GM23338 (cell line): Measurements from ENCODE around the gene RAB36. TPM values are rescaled to one million over a fixed set of nuclear protein-coding genes. Genes with fewer than 3 reads are reported as not detected.

Experiments used
- ATAC-seq: fragments of 200-7000 bp; cut with Tn5 transposase; 3 replicates; pipeline ENCODE4 v1.9.1; 2020
- DNase-seq: peaks from one replicate; pipeline ENCODE4 v3.0.0-alpha.2; 2015; ENCODE audit warnings: low spot score
- H2AFZ ChIP-seq: fragments of 200-600 bp; sonication (generic); 2 replicates; pipeline ENCODE4 v1.8.0; 2016; ENCODE audit warnings: antibody characterized with exemption, mild to moderate bottlenecking, moderate library complexity
- H3F3A ChIP-seq: fragments of 200-600 bp; sonication (generic); replicated peaks from 2 replicates; pipeline ENCODE4 v1.8.0; 2017; ENCODE audit warnings: antibody characterized with exemption, mixed run types, low read depth
- H3K27ac ChIP-seq: fragments of 200-600 bp; sonication (generic); 2 replicates; pipeline ENCODE4 v1.6.1; 2016; ENCODE audit warnings: low read depth
- H3K27me3 ChIP-seq: fragments of 200-600 bp; sonication (generic); 2 replicates; pipeline ENCODE4 v1.8.0; 2016; ENCODE audit warnings: mild to moderate bottlenecking, mixed run types, moderate library complexity; ENCODE audit not compliant: insufficient read depth
- H3K36me3 ChIP-seq: fragments of 200-600 bp; sonication (generic); 2 replicates; pipeline ENCODE4 v1.8.0; 2016; ENCODE audit warnings: mild to moderate bottlenecking; ENCODE audit not compliant: insufficient read depth
- H3K4me1 ChIP-seq: fragments of 200-600 bp; sonication (generic); 2 replicates; pipeline ENCODE4 v1.8.0; 2016; ENCODE audit warnings: mild to moderate bottlenecking, moderate library complexity; ENCODE audit not compliant: insufficient read depth
- H3K4me2 ChIP-seq: fragments of 200-600 bp; sonication (generic); 2 replicates; pipeline ENCODE4 v1.7.1; 2017; ENCODE audit warnings: mixed run types
- H3K4me3 ChIP-seq: fragments of 200-600 bp; sonication (generic); 2 replicates; pipeline ENCODE4 v1.6.1; 2016; ENCODE audit warnings: mixed run types
- H3K79me2 ChIP-seq: fragments of 200-600 bp; sonication (generic); replicated peaks from 2 replicates; pipeline ENCODE4 v1.8.0; 2017; ENCODE audit warnings: mild to moderate bottlenecking; ENCODE audit not compliant: insufficient read depth
- H3K9me2 ChIP-seq: fragments of 200-600 bp; sonication (generic); 2 replicates; pipeline ENCODE4 v1.8.0; 2017; ENCODE audit not compliant: insufficient read depth
- H4K20me1 ChIP-seq: fragments of 200-600 bp; sonication (generic); replicated peaks from 2 replicates; pipeline ENCODE4 v1.8.0; 2017; ENCODE audit warnings: mild to moderate bottlenecking; ENCODE audit not compliant: insufficient read depth
- H3K27ac Mint-ChIP-seq: 2 replicates; pipeline ENCODE4 v1.8.0; 2020; ENCODE audit warnings: inconsistent platforms, mild to moderate bottlenecking, moderate library complexity, mixed read lengths
- H3K27me3 Mint-ChIP-seq: 3 replicates; pipeline ENCODE4 v1.8.0; 2022; ENCODE audit warnings: low read depth, mild to moderate bottlenecking, moderate library complexity, mixed read lengths, inconsistent platforms; ENCODE audit not compliant: insufficient read depth, poor library complexity
- H3K36me3 Mint-ChIP-seq: 3 replicates; pipeline ENCODE4 v1.8.0; 2021; ENCODE audit warnings: low read depth, mild to moderate bottlenecking, inconsistent platforms, moderate library complexity, mixed read lengths
- H3K4me1 Mint-ChIP-seq: 3 replicates; pipeline ENCODE4 v1.8.0; 2020; ENCODE audit warnings: mild to moderate bottlenecking, inconsistent platforms, mixed read lengths
- H3K4me3 Mint-ChIP-seq: 3 replicates; pipeline ENCODE4 v1.8.0; 2021; ENCODE audit warnings: moderate library complexity, mild to moderate bottlenecking, inconsistent platforms, mixed read lengths
- H3K9me3 Mint-ChIP-seq: 3 replicates; pipeline ENCODE4 v1.8.0; 2020; ENCODE audit warnings: moderate library complexity, mild to moderate bottlenecking, inconsistent platforms, mixed read lengths
- CREB1 ChIP-seq: fragments of 250-450 bp; sonication (Bioruptor Pico); IDR thresholded peaks from 2 replicates; pipeline ENCODE4 v1.5.0; 2020; ENCODE audit warnings: low read depth, mild to moderate bottlenecking, moderate library complexity
- CTCF ChIP-seq, 2 experiments: fragments of 200-600 bp in 1 of 2; sonication (generic) in 1 of 2; conservative IDR thresholded peaks; 2 replicates each; pipeline versions ENCODE4 v1.5.1 to v1.6.1; 2016 to 2017; ENCODE audit warnings: antibody characterized with exemption in 2 of 2, low read depth in 2 of 2, mild to moderate bottlenecking in 2 of 2, moderate library complexity in 1 of 2
- ETS1 ChIP-seq: IDR thresholded peaks from 2 replicates; pipeline ENCODE4 v1.6.1; 2016; ENCODE audit warnings: antibody characterized with exemption
- EZH2 ChIP-seq: fragments of 200-600 bp; sonication (generic); IDR thresholded peaks from one replicate; pipeline ENCODE4 v1.8.0; 2017; ENCODE audit warnings: antibody characterized with exemption, mild to moderate bottlenecking, low read depth; ENCODE audit not compliant: unreplicated experiment
- EZH2phosphoT487 ChIP-seq: fragments of 200-600 bp; sonication (generic); IDR thresholded peaks from one replicate; pipeline ENCODE4 v1.8.1; 2018; ENCODE audit warnings: antibody characterized with exemption; ENCODE audit not compliant: unreplicated experiment
- JUNB ChIP-seq: IDR thresholded peaks from one replicate; pipeline ENCODE4 v1.6.1; 2016; ENCODE audit warnings: antibody characterized with exemption; ENCODE audit not compliant: unreplicated experiment
- NANOG ChIP-seq: IDR thresholded peaks from 2 replicates; pipeline ENCODE4 v1.6.1; 2016; ENCODE audit warnings: antibody characterized with exemption, borderline replicate concordance
- POLR2AphosphoS5 ChIP-seq: IDR thresholded peaks from 2 replicates; pipeline ENCODE4 v1.6.1; 2016; ENCODE audit warnings: antibody characterized with exemption, low read depth
- REST ChIP-seq: IDR thresholded peaks from one replicate; pipeline ENCODE4 v1.6.1; 2018; ENCODE audit warnings: antibody characterized with exemption; ENCODE audit not compliant: unreplicated experiment
- STAT1 ChIP-seq: IDR thresholded peaks from one replicate; pipeline ENCODE4 v1.6.1; 2016; ENCODE audit warnings: antibody characterized with exemption; ENCODE audit not compliant: unreplicated experiment
- ZNF114 ChIP-seq: fragments of 250-450 bp; sonication (Bioruptor Pico); IDR thresholded peaks from 2 replicates; pipeline ENCODE4 v1.5.0; 2020; ENCODE audit warnings: mild to moderate bottlenecking, moderate library complexity
- ZNF331 ChIP-seq: fragments of 250-450 bp; sonication (Bioruptor Pico); IDR thresholded peaks from 2 replicates; pipeline ENCODE4 v1.5.0; 2020; ENCODE audit warnings: low read depth, mild to moderate bottlenecking, moderate library complexity
- ZNF462 ChIP-seq: fragments of 250-450 bp; sonication (Bioruptor Pico); IDR thresholded peaks from 2 replicates; pipeline ENCODE4 v1.5.0; 2020; ENCODE audit warnings: mild to moderate bottlenecking, moderate library complexity
- polyA plus RNA-seq: library from polyadenylated mRNA; unstranded; fragments of >200 nt; fragmentation: Nextera tagmentation; extraction: Ambion mirVana; gene quantifications from 2 replicates; pipeline ENCODE4 v1.2.1, GENCODE V29; 2016
- total RNA-seq: library from RNA; depleted of rRNA; stranded (reverse); fragments of >200 nt; shearing (Covaris generic); gene quantifications from 2 replicates; pipeline ENCODE4 v1.2.3, GENCODE V29; 2014

Gene RAB36
- total and polyA plus RNA-seq, 2 experiments from 2014 or later, result 0.58 to 1.2 TPM

GRCh38 chr22:23211622-23212021 is 66.3 kb downstream of the RAB36 start:
- no peak for TF ChIP-seq ZNF462 (CRISPR knock-in tag)
- TF ChIP-seq POLR2AphosphoS5, result no peak
- TF ChIP-seq ZNF114 (CRISPR knock-in tag), result no peak
- no peak for TF ChIP-seq STAT1
- TF ChIP-seq EZH2, result no peak
- no peak for TF ChIP-seq CREB1 (CRISPR knock-in tag)
- TF ChIP-seq NANOG, result no peak
- no peak for TF ChIP-seq EZH2phosphoT487
- no peak for TF ChIP-seq ZNF331 (CRISPR knock-in tag)
- TF ChIP-seq JUNB, result no peak
- TF ChIP-seq CTCF (conservative IDR thresholded peaks at IDR 0.05; ENCODE audit: low read depth in 2 of 2), result no peak
- TF ChIP-seq ETS1, result no peak
- TF ChIP-seq REST, result no peak
- ATAC-seq (no peak), DNase-seq (no peak)
- Histone ChIP-seq H3K27ac (no peak overlapping the region), H3K27me3 (no peaks in the 10 kb centered on the region), H3F3A (0 out of 2 replicates have a peak, but pooled peaks cover 4% of the 10 kb centered on the region), H3K4me2 (no peak overlapping the region), H2AFZ (no peak overlapping the region), H3K9me2 (no peaks in the 10 kb centered on the region), H3K36me3 (no peaks in the 10 kb centered on the region), H3K4me1 (peaks cover 7% of the 10 kb centered on the region; the same call in 1 of the 2 replicates), H3K4me3 (no peak overlapping the region), H4K20me1 (peaks cover 52% of the 10 kb centered on the region), H3K79me2 (peaks cover 100% of the 10 kb centered on the region)
- no peaks in the 10 kb centered on the region for H3K9me3 Mint-ChIP-seq
- H3K27me3 Mint-ChIP-seq, result peaks cover 10% of the 10 kb centered on the region
- no peak overlapping the region for H3K4me3 Mint-ChIP-seq
- H3K4me1 Mint-ChIP-seq, result peaks cover 37% of the 10 kb centered on the region
- H3K27ac Mint-ChIP-seq, result peak overlapping the region; percentile 86
- peaks cover 8% of the 10 kb centered on the region for H3K36me3 Mint-ChIP-seq
